ENCODE data around the gene MAP3K2.
"Not testable (repeated sequence)": the region's sequence is repeated elsewhere in the genome, so short reads cannot be mapped to it uniquely, and the experiment has no call there.

The MAP3K2 gene

DNA sequence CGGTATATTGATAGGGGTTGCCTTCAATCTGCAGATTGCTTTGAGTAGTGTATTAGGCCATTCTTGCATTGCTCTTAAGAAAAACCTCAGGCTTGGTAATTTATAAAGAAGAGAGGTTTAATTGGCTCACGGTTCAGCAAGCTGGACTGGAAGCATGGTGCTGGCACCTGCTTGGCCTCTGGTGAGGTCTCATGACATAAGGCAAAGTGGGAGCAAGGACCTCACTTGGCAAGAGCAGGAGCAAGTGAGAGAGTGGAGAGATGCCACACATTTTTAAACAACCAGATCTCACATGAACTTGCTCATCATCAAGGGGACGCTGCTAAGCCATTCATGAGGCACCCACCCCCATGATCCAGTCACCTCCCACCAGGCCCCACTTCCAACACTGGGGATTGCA lies 4.9 kb downstream of the MAP3K2 start:
- DNase-seq (ENCODE audit: low read depth): no peak

DNA sequence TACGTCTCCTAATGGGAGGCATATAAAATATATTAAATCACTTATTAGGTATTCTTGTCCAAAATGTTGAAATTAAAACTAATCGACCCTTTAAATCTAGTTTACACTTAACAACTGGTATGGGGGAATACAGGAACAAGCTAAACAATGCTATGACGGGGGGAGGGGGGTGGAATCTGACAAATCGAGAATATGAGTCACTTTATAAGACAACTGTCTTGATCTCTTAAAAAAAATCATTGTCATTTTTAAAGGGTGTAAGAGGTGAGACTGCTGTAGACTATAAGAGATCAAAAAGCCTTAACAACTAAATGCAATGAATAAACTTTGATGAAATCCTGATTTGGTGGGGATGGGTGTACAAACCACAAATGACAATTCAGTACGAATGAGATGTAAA lies 6.0 kb downstream of the MAP3K2 start:
- DNase-seq (ENCODE audit: low read depth): no peak

DNA sequence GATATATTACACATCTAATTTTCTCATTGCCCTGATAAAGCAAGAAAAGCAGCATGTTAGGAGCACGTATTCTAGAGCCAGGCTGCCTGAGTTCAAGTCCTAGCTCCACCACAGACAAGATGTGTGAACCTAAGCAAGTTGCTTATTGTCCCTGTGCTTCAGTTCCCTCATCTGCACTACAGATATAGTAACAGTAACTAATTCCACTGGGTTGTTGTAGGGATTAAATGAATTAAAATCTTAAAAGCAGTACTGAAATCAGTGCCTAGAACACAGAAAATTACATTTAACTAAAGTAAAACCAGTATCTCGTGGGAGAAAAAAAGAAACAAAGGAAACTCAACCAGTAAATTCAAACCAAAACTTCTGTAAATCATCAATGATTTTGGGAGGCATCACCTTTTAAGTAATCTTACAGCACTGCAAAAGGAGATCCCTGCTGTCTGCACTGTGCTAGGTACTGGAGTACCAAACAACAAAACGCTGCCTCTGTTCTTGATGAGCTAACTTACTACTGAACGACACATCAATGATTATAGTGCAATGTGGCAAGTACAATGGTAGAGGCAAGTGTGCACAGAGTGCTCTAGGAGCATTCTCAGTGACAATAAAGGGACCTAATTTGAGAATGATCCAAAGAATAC lies 7.9 kb downstream of the MAP3K2 start:
- no peak for DNase-seq (ENCODE audit: low read depth)

DNA sequence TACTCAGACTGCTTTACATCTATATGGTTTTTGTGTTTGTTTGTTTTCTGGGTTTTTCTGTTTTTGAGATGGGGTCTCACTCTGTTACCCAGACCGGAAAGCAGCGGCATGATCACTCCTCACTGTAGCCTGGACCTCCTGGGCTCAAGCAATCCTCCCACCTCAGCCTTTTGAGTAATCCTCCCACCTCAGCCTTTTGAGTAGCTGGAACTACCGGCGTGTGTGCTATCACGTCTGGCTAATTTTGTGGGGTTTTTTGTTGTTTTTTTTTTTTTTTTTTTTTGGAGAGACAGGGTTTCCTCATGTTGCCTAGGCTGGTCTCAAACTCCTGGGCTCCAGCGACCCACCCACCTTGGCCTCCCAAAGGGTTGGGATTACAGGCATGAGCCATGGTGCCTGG lies 9.1 kb downstream of the MAP3K2 start:
- DNase-seq (ENCODE audit: low read depth): no peak

DNA sequence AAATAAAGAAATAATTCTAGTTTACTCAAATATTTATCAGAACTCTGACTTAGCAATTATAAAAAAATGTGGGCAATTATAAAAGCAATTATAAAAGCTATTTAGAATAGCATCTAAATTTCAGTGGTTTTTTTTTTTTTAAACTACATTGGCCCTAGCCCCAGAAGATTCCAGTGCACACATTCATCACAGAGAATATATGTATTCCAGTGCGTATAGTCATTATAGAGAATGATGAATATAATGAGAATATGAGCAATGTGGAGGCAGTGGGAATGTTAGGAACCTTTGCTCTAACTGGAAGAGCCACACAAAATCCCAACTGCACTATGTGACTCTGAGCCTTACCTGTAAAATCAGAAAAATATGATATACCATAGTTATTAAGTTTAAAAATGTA lies 10.5 kb downstream of the MAP3K2 start:
- no peak for DNase-seq (ENCODE audit: low read depth)

DNA sequence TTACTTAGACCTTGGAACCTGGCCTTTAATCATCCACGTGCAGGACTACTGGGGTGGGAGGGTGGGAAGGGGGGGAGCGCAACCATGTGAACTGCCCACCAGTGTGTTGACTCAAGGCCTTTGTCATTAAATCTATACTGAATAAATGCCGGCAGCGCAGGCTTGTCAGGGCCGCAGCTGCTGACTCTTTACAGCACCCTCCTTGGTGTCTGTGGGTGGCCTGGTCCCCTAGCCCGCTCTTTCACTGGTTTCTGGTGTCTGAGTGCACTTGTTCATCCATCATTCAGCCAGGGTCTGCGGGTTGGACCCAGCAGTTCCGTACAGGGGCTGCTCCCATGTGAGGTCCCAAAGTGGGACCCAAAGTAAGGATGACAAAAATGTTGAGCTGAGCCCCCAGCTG lies 11.5 kb downstream of the MAP3K2 start:
- DNase-seq (ENCODE audit: low read depth): no peak

- no peak for DNase-seq (ENCODE audit: low read depth)
Observed at GRCh38 chr2:127373362-127374083, 14.3 kb downstream of the MAP3K2 start.

GRCh38 chr2:127371037-127371436 lies 16.7 kb downstream of the MAP3K2 start:
- DNase-seq (ENCODE audit: low read depth): no peak

DNA sequence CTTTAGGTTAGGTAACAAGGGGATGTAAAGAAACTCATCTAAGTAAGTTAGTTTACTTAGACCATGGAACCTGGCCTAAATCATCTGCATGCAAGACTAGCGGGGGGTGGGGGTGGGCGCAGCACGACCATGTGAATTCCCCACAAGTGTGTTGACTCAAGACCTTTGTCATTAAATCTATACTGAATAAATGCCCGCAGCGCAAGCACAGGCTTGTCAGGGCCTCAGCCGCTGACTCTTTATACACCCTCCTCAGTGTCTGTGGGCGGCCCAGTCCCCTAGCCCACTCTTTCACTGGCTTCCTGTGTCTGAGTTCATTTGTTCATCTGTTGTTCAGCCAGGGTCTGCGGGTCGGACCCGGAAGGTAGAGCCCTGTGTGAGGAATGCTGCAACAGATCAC lies 17.8 kb downstream of the MAP3K2 start:
- no peak for DNase-seq (ENCODE audit: low read depth)

GRCh38 chr2:127365211-127365643 lies 22.5 kb downstream of the MAP3K2 start:
- no peak for DNase-seq (ENCODE audit: low read depth)

DNA sequence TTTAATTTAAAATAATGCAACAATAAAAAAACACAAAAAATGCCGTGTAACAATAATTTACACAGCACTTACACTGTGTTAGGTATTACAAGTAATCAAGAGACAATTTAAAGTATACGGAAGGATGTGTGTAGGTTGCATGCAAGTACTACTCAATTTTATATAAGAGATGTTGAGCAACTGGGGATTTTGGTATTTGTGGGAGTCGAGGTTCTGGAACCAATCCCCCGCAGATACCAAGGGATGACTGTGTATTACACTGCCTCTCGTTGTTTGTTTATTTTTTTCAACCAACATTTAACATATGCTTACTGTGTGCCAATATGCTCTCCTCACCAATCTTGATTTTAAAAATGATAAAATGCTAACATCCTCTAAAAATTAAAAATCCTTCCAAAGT lies 24.8 kb downstream of the MAP3K2 start:
- no peak for DNase-seq (ENCODE audit: low read depth)

DNA sequence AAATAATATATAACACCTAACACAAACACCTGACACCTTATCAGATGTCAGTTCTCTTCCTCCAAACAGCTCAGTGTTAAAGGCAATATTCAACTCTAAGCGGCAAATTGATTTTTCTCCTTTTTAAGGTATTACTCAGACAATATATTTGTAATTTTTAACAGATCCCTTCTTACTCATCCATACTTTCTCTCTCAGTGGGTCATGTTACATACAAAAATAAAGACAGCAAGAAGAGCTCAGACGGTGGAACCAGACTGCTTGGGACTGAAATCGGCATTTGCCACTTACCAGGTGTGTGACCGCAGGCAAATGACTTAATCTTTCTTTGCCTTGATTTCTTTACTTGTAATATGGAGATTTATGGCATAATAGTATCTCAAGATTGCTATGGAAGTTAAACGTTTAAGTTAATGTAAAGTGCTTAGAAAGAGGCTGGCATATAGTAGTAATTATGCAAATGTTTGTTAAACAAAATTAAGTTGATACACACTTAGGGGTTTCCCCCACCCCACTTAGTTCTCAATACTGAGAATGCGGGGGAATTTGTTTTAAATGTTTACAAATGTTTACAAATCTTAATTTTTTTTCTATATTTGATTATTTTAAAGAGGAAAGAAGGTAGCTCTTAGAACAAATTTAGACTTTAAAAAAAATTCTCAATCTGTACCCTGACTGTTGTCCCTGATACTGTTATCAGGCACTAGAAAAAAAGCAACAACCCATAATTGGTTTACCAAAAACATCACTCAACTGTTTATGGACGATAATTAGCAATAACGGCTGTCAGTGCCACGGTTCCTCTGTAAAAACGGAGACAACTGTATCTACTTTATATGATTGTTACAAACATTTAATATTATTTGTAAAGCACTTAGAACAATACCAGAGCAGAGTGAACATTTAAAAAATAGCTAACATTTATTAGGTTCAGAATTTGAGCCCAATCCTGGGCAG lies 25.6 kb downstream of the MAP3K2 start:
- DNase-seq (ENCODE audit: low read depth): no peak

- no peak for DNase-seq (ENCODE audit: low read depth)
Observed at GRCh38 chr2:127360242-127360641, 27.5 kb downstream of the MAP3K2 start.

GRCh38 chr2:127359520-127359919 lies 28.3 kb downstream of the MAP3K2 start:
- no peak for DNase-seq (ENCODE audit: low read depth)

DNA sequence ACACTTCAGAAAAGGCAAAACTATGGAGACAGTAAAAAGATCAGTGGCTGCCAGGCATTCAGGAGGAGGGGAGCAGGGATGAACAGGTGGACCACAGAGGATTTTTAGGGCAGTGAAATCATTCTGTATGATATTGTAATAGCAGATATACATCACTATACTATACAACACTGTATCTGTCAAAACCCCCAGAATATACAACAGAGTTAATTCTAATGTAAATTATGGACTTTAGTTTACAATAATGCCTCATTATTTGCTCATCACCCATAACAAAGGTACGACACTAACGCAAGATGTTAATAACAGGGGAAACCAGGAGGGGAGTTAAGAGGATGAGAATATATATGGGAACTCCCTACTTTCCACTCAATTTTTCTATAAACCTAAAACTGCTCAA lies 28.8 kb downstream of the MAP3K2 start:
- no peak for DNase-seq (ENCODE audit: low read depth)

GRCh38 chr2:127358044-127358443 lies 29.7 kb downstream of the MAP3K2 start:
- DNase-seq (ENCODE audit: low read depth): no peak

DNA sequence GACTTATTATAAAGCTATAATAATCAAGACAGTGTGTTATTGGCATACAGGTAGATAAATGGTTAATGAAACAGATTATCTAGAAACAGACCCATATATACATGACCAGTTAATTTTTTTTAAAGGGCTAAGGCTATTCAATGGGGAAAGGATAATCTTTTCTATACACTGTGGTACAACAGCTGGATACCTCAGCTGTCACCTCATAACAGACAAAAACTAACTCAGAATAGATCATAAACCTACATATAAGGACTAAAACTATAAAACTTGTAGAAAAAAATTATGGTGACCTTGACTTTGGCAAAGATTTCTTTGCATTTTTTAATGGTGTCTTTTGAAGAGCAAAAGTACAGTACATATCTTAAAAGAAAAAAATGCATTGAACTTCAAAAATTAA lies 30.2 kb downstream of the MAP3K2 start:
- DNase-seq (ENCODE audit: low read depth): no peak

DNA sequence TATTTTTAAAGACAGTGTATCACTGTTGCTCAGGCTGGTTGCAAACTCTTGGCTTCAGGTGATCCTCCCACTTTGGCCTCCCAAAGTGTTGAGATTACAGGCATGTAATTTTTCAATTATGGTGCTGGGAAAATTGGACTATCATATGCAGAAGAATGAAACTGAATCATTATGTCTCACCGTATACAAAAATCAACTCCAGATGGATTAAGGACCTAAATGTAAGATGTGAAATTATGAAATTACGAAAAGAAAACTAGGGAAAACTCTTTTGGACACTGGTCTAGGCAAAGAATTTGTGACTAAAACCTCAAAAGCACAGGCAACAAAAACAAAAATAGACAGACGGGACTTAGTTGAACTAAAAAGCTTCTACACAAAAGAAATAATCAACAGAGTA lies 31.2 kb downstream of the MAP3K2 start:
- no peak for DNase-seq (ENCODE audit: low read depth)

GRCh38 chr2:127355407-127356008 lies 32.3 kb downstream of the MAP3K2 start:
- DNase-seq (ENCODE audit: low read depth): no peak

- not testable (repeated sequence) for DNase-seq (ENCODE audit: low read depth)
Observed at GRCh38 chr2:127353873-127354676, 33.7 kb downstream of the MAP3K2 start.

- DNase-seq (ENCODE audit: low read depth): not testable (repeated sequence)
Observed at GRCh38 chr2:127353223-127353622, 34.6 kb downstream of the MAP3K2 start.
